ENCODE measurements around the gene DCTPP1. TPM values are rescaled to one million over a fixed set of nuclear protein-coding genes. Genes with fewer than 3 reads are reported as not detected.
A peak's percentile ranks its signal among the peaks of the same experiment; 100 is the strongest.

The DCTPP1 gene
- total and polyA plus RNA-seq, 9 of the 15 experiments (the other 6 are each of a cell fraction or from before 2014, with no cell fraction given) = 45.0 to 132 (median 80.6) TPM

DNA sequence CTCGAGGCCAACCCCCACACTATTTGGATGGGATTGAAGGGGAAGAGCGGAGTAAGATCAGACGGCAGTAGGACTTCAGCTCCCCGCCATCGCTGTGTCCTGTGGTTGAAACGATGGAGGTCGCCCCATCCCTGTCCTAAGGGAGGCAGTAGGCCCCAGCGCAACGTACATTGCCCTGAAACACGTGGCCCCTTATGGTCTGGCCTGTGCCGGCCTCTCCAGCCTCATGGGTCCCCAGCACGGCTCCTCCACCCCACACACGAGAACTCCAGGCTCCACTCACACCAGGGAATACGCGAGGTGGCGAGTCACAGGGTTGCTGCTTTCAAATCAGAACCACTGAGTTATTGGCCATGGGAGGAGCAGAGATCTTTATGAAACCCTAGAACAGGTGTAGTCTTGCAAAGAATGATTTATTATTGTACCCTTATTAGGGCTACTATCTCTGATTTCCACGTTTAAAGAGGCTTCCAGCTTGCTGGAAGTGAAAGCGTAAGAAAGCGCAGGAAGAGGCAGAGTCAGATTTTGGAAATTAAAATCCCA lies 669 bp upstream of the DCTPP1 start (continued):
- TF ChIP-seq ZNF12 (CRISPR knock-in tag; IDR thresholded peaks at IDR 0.05) (no peak), ZNF583 (CRISPR knock-in tag; IDR thresholded peaks at IDR 0.05) (peak; percentile 25; the same call in 1 of the 2 replicates), FOXA1 (IDR thresholded peaks at IDR 0.05; ENCODE audit: borderline replicate concordance) (no peak), PHF21A (IDR thresholded peaks at IDR 0.05; ENCODE audit: borderline replicate concordance, low read depth) (peak; percentile 3; the same call in 1 of the 2 replicates), SMAD2 (IDR thresholded peaks at IDR 0.05; ENCODE audit: low read depth, low read length) (no peak), NRF1 (conservative IDR thresholded peaks at IDR 0.05 in 1 of 2, IDR thresholded peaks at IDR 0.05 in 1 of 2) (peak in 1 of 2 experiments; percentile 1), SUPT5H (IDR thresholded peaks at IDR 0.05) (no peak), TCF7L2 (IDR thresholded peaks at IDR 0.05; ENCODE audit: low read depth, low read length) (no peak), ZNF76 (CRISPR knock-in tag; IDR thresholded peaks at IDR 0.05; ENCODE audit: borderline replicate concordance) (no peak), SMARCE1 (IDR thresholded peaks at IDR 0.05) (no peak), EP300 (IDR thresholded peaks at IDR 0.05; ENCODE audit: low read length) (no peak), SPI1 (IDR thresholded peaks at IDR 0.05; ENCODE audit: borderline replicate concordance, low read depth, low read length) (no peak), ZNF197 (CRISPR knock-in tag; IDR thresholded peaks at IDR 0.05; ENCODE audit: low read depth) (no peak), RFX7 (CRISPR knock-in tag; IDR thresholded peaks at IDR 0.05) (no peak), POLR2AphosphoS2 (IDR thresholded peaks at IDR 0.05; ENCODE audit: low read length) (no peak), TEAD2 (tag; IDR thresholded peaks at IDR 0.05) (no peak)
- TF ChIP-seq, protein P1, sequence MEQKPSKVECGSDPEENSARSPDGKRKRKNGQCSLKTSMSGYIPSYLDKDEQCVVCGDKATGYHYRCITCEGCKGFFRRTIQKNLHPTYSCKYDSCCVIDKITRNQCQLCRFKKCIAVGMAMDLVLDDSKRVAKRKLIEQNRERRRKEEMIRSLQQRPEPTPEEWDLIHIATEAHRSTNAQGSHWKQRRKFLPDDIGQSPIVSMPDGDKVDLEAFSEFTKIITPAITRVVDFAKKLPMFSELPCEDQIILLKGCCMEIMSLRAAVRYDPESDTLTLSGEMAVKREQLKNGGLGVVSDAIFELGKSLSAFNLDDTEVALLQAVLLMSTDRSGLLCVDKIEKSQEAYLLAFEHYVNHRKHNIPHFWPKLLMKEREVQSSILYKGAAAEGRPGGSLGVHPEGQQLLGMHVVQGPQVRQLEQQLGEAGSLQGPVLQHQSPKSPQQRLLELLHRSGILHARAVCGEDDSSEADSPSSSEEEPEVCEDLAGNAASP (IDR thresholded peaks at IDR 0.05) = no peak
- TF ChIP-seq, protein P2, sequence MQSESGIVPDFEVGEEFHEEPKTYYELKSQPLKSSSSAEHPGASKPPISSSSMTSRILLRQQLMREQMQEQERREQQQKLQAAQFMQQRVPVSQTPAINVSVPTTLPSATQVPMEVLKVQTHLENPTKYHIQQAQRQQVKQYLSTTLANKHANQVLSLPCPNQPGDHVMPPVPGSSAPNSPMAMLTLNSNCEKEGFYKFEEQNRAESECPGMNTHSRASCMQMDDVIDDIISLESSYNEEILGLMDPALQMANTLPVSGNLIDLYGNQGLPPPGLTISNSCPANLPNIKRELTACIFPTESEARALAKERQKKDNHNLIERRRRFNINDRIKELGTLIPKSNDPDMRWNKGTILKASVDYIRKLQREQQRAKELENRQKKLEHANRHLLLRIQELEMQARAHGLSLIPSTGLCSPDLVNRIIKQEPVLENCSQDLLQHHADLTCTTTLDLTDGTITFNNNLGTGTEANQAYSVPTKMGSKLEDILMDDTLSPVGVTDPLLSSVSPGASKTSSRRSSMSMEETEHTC (IDR thresholded peaks at IDR 0.05) = no peak
- TF ChIP-seq, protein P3, sequence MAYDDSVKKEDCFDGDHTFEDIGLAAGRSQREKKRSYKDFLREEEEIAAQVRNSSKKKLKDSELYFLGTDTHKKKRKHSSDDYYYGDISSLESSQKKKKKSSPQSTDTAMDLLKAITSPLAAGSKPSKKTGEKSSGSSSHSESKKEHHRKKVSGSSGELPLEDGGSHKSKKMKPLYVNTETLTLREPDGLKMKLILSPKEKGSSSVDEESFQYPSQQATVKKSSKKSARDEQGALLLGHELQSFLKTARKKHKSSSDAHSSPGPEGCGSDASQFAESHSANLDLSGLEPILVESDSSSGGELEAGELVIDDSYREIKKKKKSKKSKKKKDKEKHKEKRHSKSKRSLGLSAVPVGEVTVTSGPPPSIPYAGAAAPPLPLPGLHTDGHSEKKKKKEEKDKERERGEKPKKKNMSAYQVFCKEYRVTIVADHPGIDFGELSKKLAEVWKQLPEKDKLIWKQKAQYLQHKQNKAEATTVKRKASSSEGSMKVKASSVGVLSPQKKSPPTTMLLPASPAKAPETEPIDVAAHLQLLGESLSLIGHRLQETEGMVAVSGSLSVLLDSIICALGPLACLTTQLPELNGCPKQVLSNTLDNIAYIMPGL (CRISPR knock-in tag; IDR thresholded peaks at IDR 0.05) = no peak; the same call in none of the 2 replicates
- TF ChIP-seq, protein P4, sequence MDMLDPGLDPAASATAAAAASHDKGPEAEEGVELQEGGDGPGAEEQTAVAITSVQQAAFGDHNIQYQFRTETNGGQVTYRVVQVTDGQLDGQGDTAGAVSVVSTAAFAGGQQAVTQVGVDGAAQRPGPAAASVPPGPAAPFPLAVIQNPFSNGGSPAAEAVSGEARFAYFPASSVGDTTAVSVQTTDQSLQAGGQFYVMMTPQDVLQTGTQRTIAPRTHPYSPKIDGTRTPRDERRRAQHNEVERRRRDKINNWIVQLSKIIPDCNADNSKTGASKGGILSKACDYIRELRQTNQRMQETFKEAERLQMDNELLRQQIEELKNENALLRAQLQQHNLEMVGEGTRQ (CRISPR knock-in tag; IDR thresholded peaks at IDR 0.05) = peak; percentile 50
- TF ChIP-seq, protein P5, sequence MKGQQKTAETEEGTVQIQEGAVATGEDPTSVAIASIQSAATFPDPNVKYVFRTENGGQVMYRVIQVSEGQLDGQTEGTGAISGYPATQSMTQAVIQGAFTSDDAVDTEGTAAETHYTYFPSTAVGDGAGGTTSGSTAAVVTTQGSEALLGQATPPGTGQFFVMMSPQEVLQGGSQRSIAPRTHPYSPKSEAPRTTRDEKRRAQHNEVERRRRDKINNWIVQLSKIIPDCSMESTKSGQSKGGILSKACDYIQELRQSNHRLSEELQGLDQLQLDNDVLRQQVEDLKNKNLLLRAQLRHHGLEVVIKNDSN (CRISPR knock-in tag; IDR thresholded peaks at IDR 0.05) = peak; percentile 61
- TF ChIP-seq, protein P6, sequence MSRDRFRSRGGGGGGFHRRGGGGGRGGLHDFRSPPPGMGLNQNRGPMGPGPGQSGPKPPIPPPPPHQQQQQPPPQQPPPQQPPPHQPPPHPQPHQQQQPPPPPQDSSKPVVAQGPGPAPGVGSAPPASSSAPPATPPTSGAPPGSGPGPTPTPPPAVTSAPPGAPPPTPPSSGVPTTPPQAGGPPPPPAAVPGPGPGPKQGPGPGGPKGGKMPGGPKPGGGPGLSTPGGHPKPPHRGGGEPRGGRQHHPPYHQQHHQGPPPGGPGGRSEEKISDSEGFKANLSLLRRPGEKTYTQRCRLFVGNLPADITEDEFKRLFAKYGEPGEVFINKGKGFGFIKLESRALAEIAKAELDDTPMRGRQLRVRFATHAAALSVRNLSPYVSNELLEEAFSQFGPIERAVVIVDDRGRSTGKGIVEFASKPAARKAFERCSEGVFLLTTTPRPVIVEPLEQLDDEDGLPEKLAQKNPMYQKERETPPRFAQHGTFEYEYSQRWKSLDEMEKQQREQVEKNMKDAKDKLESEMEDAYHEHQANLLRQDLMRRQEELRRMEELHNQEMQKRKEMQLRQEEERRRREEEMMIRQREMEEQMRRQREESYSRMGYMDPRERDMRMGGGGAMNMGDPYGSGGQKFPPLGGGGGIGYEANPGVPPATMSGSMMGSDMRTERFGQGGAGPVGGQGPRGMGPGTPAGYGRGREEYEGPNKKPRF (IDR thresholded peaks at IDR 0.05; ENCODE audit: low read depth, low read length) = no peak

All from K562 (cell line).